Gastroesophageal sphincter (tissue), 4 donors: ENCODE measurements around the gene PRRG2. TPM values are rescaled to one million over a fixed set of nuclear protein-coding genes. Genes with fewer than 3 reads are reported as not detected.

Experiments
- ATAC-seq: fragments of 150-250 bp; one replicate; pipeline ENCODE4 v1.9.1; 2016; ENCODE audit warnings: mild to moderate bottlenecking, moderate library complexity
- H3K27ac ChIP-seq, 4 donors: fragments of 200-600 bp; sonication (generic) in 3 of 4; 1 replicate in 3 of 4; 2 replicates in 1 of 4; pipeline ENCODE4 v1.5.1; 2016 to 2019
- H3K27me3 ChIP-seq: fragments of 200-600 bp; sonication (generic); one replicate; pipeline ENCODE4 v1.5.1; 2019
- H3K36me3 ChIP-seq, 2 donors: fragments of 200-600 bp; sonication (generic); one replicate each; pipeline ENCODE4 v1.5.1; 2019; ENCODE audit warnings: control low read depth in 1 of 2
- H3K4me1 ChIP-seq, 3 donors: fragments of 200-600 bp; sonication (generic); 1 replicate in 2 of 3; 2 replicates in 1 of 3; pipeline ENCODE4 v1.5.1; 2016 to 2019; ENCODE audit warnings: control low read depth in 2 of 3
- H3K4me3 ChIP-seq, 2 donors: fragments of 200-600 bp; sonication (generic); one replicate each; pipeline ENCODE4 v1.5.1; 2019; ENCODE audit warnings: mild to moderate bottlenecking in 1 of 2, moderate library complexity in 1 of 2
- H3K9me3 ChIP-seq, 3 donors: fragments of 200-600 bp; sonication (generic); one replicate each; pipeline ENCODE4 v1.5.1; 2017 to 2019; ENCODE audit warnings: control low read depth in 2 of 3
- EP300 ChIP-seq: sonication (generic); formaldehyde crosslinking; IDR thresholded peaks from one replicate; pipeline ENCODE4 v1.6.1; 2017; ENCODE audit warnings: antibody characterized with exemption, mild to moderate bottlenecking
- POLR2A ChIP-seq, 2 donors: fragments of 450-650 bp; IDR thresholded peaks; one replicate each; pipeline ENCODE4 v1.6.1; 2017; ENCODE audit warnings: antibody characterized with exemption in 2 of 2, mild to moderate bottlenecking in 2 of 2, moderate library complexity in 1 of 2
- POLR2AphosphoS5 ChIP-seq: sonication (generic); formaldehyde crosslinking; IDR thresholded peaks from one replicate; pipeline ENCODE4 v1.6.1; 2017; ENCODE audit warnings: antibody characterized with exemption
- WGBS, 2 donors: methylation state at CpG; one replicate each; pipeline ENCODE4 v1.1.5; 2018; ENCODE audit warnings: low coverage in 1 of 2; 5-methylcytosine and 5-hydroxymethylcytosine counted together
- total RNA-seq, 4 donors: library from RNA; depleted of rRNA; stranded (reverse); fragments of >200 nt; gene quantifications; one replicate each; pipeline ENCODE4 v1.1.0, GENCODE V29; 2016
- TF ChIP-seq, protein P1 (sequence below), 4 experiments: fragments of 200-600 bp in 2 of 4; fragments of 450-650 bp in 2 of 4; sonication (generic) in 1 of 4; IDR thresholded peaks; one replicate each; pipeline ENCODE4 v1.5.1; 2017 to 2019; ENCODE audit warnings: antibody characterized with exemption in 4 of 4, mild to moderate bottlenecking in 2 of 4, moderate library complexity in 2 of 4

Gene PRRG2
- total RNA-seq, 4 donors from 2014 or later, result 1.0 to 1.1 TPM; not detected in 2

DNA sequence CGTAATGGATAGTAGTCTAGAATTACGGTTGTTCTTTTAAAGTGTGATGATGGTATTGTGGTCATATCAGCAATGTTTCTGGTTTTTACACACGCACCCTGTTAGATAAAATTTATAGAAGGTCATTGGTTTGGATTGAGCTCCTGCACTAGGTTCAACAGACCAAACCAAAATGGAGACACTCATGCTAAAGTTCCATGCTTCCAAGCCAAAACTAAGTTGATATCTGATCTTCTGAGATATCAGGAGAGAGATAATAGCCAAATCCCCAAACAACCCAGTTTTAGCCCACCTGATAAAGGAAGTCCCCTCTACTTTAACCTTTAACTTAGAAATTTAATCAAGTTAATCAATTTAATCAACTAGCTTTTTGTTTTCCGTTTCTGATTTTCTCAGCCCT is 1.9 kb upstream of the PRRG2 start:
- Histone ChIP-seq H3K9me3 (no peaks in the 10 kb centered on the region), H3K4me1 (peaks cover 0 to 37% (median 9%) of the 10 kb centered on the region in 3 donors), H3K36me3 (peaks cover 0 to 24% of the 10 kb centered on the region in 2 donors), H3K4me3 (peak overlapping the region in 1 of 2 donors; percentile 71), H3K27me3 (no peaks in the 10 kb centered on the region), H3K27ac (no peak overlapping the region)
- TF ChIP-seq POLR2AphosphoS5 (no peak), EP300 (no peak), POLR2A (IDR thresholded peaks at IDR 0.05) (no peak)
- TF ChIP-seq, protein P1, sequence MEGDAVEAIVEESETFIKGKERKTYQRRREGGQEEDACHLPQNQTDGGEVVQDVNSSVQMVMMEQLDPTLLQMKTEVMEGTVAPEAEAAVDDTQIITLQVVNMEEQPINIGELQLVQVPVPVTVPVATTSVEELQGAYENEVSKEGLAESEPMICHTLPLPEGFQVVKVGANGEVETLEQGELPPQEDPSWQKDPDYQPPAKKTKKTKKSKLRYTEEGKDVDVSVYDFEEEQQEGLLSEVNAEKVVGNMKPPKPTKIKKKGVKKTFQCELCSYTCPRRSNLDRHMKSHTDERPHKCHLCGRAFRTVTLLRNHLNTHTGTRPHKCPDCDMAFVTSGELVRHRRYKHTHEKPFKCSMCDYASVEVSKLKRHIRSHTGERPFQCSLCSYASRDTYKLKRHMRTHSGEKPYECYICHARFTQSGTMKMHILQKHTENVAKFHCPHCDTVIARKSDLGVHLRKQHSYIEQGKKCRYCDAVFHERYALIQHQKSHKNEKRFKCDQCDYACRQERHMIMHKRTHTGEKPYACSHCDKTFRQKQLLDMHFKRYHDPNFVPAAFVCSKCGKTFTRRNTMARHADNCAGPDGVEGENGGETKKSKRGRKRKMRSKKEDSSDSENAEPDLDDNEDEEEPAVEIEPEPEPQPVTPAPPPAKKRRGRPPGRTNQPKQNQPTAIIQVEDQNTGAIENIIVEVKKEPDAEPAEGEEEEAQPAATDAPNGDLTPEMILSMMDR (IDR thresholded peaks at IDR 0.05), result no peak
- no peak for ATAC-seq
- WGBS, 2 donors, result 62 to 76% methylated on average over 3 to 4 of the region's 4 CpGs

GRCh38 chr19:49579947-49580263 is 1.2 kb upstream of the PRRG2 start:
- ATAC-seq, result no peak
- Histone ChIP-seq H3K27ac (peak overlapping the region; percentile 10 to 84 (median 79)), H3K27me3 (no peaks in the 10 kb centered on the region), H3K4me1 (peaks cover 0 to 37% (median 9%) of the 10 kb centered on the region in 3 donors), H3K36me3 (peaks cover 0 to 16% of the 10 kb centered on the region in 2 donors), H3K4me3 (peak overlapping the region; percentile 50 to 71), H3K9me3 (no peaks in the 10 kb centered on the region)
- WGBS, 2 donors, result 3% methylated on average over 7 of the region's 8 CpGs; no CpG with 5 or more reads in 1 of the 2 donors
- TF ChIP-seq, protein P1 (IDR thresholded peaks at IDR 0.05), result no peak
- TF ChIP-seq POLR2AphosphoS5 (no peak), POLR2A (IDR thresholded peaks at IDR 0.05) (no peak), EP300 (no peak)

GRCh38 chr19:49580264-49581006 is 681 bp upstream of the PRRG2 start, which contains the start of gene NOSIP:
Gene NOSIP (minus strand): TSS chr19:49580556. CDS start chr19:49560691, 19,865 bp downstream.
- WGBS, 2 donors, result 5 to 6% methylated on average over 13 to 17 of the region's 31 CpGs
- H3K27ac ChIP-seq, result peak within 1 kb of the TSS; percentile 10 to 84 (median 79)
- peaks cover 0 to 11% of the 10 kb centered on the region in 2 donors for H3K36me3 ChIP-seq
- peak within 1 kb of the TSS; percentile 50 to 71 for H3K4me3 ChIP-seq
- H3K9me3 ChIP-seq, result no peaks in the 10 kb centered on the region
- peaks cover 0 to 37% (median 9%) of the 10 kb centered on the region in 3 donors for H3K4me1 ChIP-seq
- no peaks in the 10 kb centered on the region for H3K27me3 ChIP-seq
- ATAC-seq, result peak; percentile 99
- TF ChIP-seq POLR2AphosphoS5 (peak; percentile 90), EP300 (no peak), POLR2A (IDR thresholded peaks at IDR 0.05) (peak; percentile 73 to 85)
- TF ChIP-seq, protein P1 (IDR thresholded peaks at IDR 0.05), result peak in 1 of 4 experiments; percentile 18

GRCh38 chr19:49583239-49583638 is 2.1 kb downstream of the PRRG2 start:
- 18 to 20% methylated on average over 1 of the region's 2 CpGs for WGBS, 2 donors
- H3K27me3 ChIP-seq, result no peaks in the 10 kb centered on the region
- TF ChIP-seq EP300 (no peak), POLR2A (IDR thresholded peaks at IDR 0.05) (no peak), POLR2AphosphoS5 (no peak)
- TF ChIP-seq, protein P1 (IDR thresholded peaks at IDR 0.05), result no peak
- H3K4me1 ChIP-seq, result peaks cover 0 to 29% (median 9%) of the 10 kb centered on the region in 3 donors
- no peaks in the 10 kb centered on the region for H3K36me3 ChIP-seq
- H3K27ac ChIP-seq, result no peak overlapping the region
- no peak overlapping the region for H3K4me3 ChIP-seq
- H3K9me3 ChIP-seq, result no peaks in the 10 kb centered on the region
- ATAC-seq, result no peak

DNA sequence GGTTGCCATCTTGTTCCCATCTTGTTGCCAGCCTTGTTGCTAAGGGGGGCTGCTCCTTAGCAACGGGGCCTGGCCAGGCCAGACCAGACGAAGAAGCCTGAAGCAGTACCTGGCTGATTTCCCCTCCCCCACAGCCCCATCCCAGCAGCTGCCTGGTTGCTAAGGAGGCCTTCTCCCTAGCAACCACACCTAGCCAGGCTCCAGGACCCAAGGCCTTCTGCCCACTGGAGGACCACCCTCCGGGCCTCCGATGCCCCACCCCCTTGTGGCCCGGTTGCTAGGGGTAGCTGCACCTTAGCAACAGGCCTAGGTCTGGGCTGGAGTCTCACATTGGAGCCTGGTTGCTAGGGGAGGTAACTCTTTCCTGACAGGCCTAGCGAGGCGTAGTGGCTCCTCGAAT is 3.9 kb downstream of the PRRG2 start:
- Histone ChIP-seq H3K27ac (no peak overlapping the region), H3K4me1 (peaks cover 0 to 16% (median 0%) of the 10 kb centered on the region in 3 donors), H3K9me3 (no peaks in the 10 kb centered on the region), H3K27me3 (no peaks in the 10 kb centered on the region), H3K36me3 (no peaks in the 10 kb centered on the region), H3K4me3 (no peak overlapping the region)
- no peak for ATAC-seq
- 20% methylated on average over 1 of the region's 8 CpGs; no CpG with 5 or more reads in 1 of the 2 donors for WGBS, 2 donors
- TF ChIP-seq POLR2AphosphoS5, result no peak
